Nephron progenitor cell (in vitro differentiated cells): ENCODE results near the gene CLMP.

ENCODE experiments used
- DNase-seq: peaks from one replicate; pipeline ENCODE4 v3.0.0; 2021
- H3K27ac Mint-ChIP-seq: 2 replicates; pipeline ENCODE4 v1.8.0; 2021; ENCODE audit warnings: mild to moderate bottlenecking, moderate library complexity, mixed read lengths
- H3K27me3 Mint-ChIP-seq: 2 replicates; pipeline ENCODE4 v1.8.0; 2021; ENCODE audit warnings: mild to moderate bottlenecking, low read depth, mixed read lengths; ENCODE audit not compliant: poor library complexity
- H3K36me3 Mint-ChIP-seq: 2 replicates; pipeline ENCODE4 v1.8.0; 2021; ENCODE audit warnings: low read depth, mixed read lengths
- H3K4me1 Mint-ChIP-seq: 2 replicates; pipeline ENCODE4 v1.8.0; 2021; ENCODE audit warnings: mixed read lengths
- H3K4me3 Mint-ChIP-seq: 2 replicates; pipeline ENCODE4 v1.8.0; 2021; ENCODE audit warnings: mild to moderate bottlenecking, moderate library complexity, mixed read lengths
- H3K9me3 Mint-ChIP-seq: 2 replicates; pipeline ENCODE4 v1.8.0; 2021; ENCODE audit warnings: mild to moderate bottlenecking, moderate library complexity, mixed read lengths
- CTCF ChIP-seq: fragments of 200-600 bp; sonication (generic); IDR thresholded peaks from 2 replicates; pipeline ENCODE4 v1.5.0; 2021; ENCODE audit warnings: antibody characterized with exemption

The CLMP gene

DNA sequence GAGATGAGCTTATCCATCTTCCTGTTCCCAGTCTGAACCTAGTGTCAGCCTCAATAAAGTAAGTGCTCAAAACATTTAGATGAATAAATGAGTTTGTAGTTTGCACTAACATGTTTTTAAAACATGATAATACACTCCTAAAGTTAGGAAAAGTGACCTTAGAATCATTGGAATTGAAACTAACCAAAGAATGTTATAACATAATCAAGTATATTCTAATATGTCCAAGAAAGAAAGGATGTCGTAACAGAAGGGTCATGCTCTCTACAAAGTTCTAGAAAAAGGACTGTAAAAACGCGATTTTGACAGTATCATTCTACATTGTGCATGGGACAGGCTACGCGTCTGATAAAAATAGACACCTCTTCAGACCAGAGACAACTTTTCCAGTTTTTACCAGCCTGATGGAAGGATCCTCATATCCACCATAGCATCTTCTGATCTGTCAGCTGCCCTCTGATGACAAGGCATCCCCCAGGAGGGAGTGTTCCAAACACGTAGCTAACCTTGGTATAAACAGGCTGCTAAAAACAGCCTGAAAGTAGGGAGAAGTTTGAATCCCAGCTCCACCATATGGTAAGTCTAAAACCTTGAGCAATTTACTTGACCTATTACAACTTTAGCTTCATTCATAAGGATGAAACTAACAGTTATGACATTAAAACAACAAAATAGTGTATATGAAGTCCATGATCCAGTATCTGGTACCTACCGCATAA is 30.2 kb downstream of the CLMP start:
- peaks cover 66% of the 10 kb centered on the region for H3K4me1 Mint-ChIP-seq
- TF ChIP-seq CTCF, result no peak
- H3K27me3 Mint-ChIP-seq, result no peaks in the 10 kb centered on the region
- H3K27ac Mint-ChIP-seq, result no peak overlapping the region
- H3K9me3 Mint-ChIP-seq, result no peaks in the 10 kb centered on the region
- H3K4me3 Mint-ChIP-seq, result no peak overlapping the region
- DNase-seq, result no peak
- peaks cover 24% of the 10 kb centered on the region for H3K36me3 Mint-ChIP-seq

- DNase-seq, result no peak
- no peak for TF ChIP-seq CTCF
- H3K4me3 Mint-ChIP-seq, result no peak overlapping the region
- no peak overlapping the region for H3K27ac Mint-ChIP-seq
- H3K9me3 Mint-ChIP-seq, result no peaks in the 10 kb centered on the region
- no peaks in the 10 kb centered on the region for H3K27me3 Mint-ChIP-seq
- peaks cover 69% of the 10 kb centered on the region for H3K4me1 Mint-ChIP-seq
- H3K36me3 Mint-ChIP-seq, result peaks cover 28% of the 10 kb centered on the region
Observed at GRCh38 chr11:123163621-123164020, 31.4 kb downstream of the CLMP start.

- peaks cover 2% of the 10 kb centered on the region for H3K27me3 Mint-ChIP-seq
- H3K27ac Mint-ChIP-seq, result no peak overlapping the region
- H3K4me3 Mint-ChIP-seq, result no peak overlapping the region
- TF ChIP-seq CTCF, result no peak
- H3K9me3 Mint-ChIP-seq, result no peaks in the 10 kb centered on the region
- DNase-seq, result no peak
- H3K4me1 Mint-ChIP-seq, result peaks cover 69% of the 10 kb centered on the region
- peaks cover 28% of the 10 kb centered on the region for H3K36me3 Mint-ChIP-seq
Observed at GRCh38 chr11:123161376-123162030, 33.5 kb downstream of the CLMP start.

DNA sequence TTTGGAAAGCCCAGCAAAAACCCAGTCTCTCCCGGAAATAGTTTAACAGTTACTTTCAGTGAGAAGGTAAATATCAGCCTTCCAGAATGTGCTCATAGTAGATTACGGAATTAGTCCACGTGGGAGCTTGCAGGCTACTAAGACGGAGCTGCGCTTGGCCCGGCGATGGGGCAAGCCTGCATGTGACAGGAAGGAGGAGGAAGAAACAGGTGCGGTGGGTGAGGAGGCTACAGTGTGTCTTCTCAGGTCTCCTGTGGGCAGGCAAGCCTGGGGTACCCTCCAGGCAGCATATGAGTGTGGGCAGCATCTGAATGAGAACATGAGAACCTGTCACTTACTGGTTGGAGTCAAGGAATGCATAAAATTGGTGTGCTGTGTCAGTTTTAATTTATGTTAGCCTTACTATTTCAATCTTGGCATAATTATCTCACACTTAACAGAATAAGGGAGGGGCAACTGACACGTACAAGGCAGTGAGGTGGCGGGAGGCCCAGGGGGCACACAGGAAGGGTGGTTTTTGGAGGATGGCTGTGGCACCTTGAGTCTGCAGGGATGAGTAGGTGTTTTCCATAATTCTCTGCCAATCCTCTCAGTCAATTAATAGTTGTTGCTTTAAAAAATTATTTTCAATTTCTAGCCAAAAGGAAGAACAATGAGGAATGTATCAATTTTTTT is 35.7 kb downstream of the CLMP start:
- Mint-ChIP-seq H3K4me3 (no peak overlapping the region), H3K27ac (peak overlapping the region; percentile 89), H3K27me3 (peaks cover 2% of the 10 kb centered on the region), H3K9me3 (no peaks in the 10 kb centered on the region), H3K4me1 (peaks cover 62% of the 10 kb centered on the region), H3K36me3 (peaks cover 45% of the 10 kb centered on the region)
- no peak for DNase-seq
- TF ChIP-seq CTCF, result no peak

GRCh38 chr11:123158033-123159003 is 36.7 kb downstream of the CLMP start:
- H3K27me3 Mint-ChIP-seq, result peaks cover 2% of the 10 kb centered on the region
- DNase-seq, result no peak
- peaks cover 59% of the 10 kb centered on the region for H3K4me1 Mint-ChIP-seq
- H3K9me3 Mint-ChIP-seq, result no peaks in the 10 kb centered on the region
- H3K36me3 Mint-ChIP-seq, result peaks cover 44% of the 10 kb centered on the region
- peak overlapping the region; percentile 89 for H3K27ac Mint-ChIP-seq
- no peak overlapping the region for H3K4me3 Mint-ChIP-seq
- TF ChIP-seq CTCF, result no peak
